GM12878 (cell line): Measurements from ENCODE around the gene SCN8A. TPM values are rescaled to one million over a fixed set of nuclear protein-coding genes. Genes with fewer than 3 reads are reported as not detected.

Source experiments
- ATAC-seq: fragments of 200-7000 bp; cut with Tn5 transposase; 3 replicates; pipeline ENCODE4 v1.9.1; 2020; ENCODE audit warnings: mild to moderate bottlenecking, moderate library complexity
- BruUV-seq: library from RNA; stranded (reverse); fragments of 400-500 nt; replicated peaks from 2 replicates; lab custom pipeline; 2021; lab: Mats Ljungman, UMichigan
- CTCF ChIA-PET: fragments of 300-600 bp; sonication (Branson Sonifier 250); formaldehyde crosslinking; extraction: SDS; loops from one replicate; lab custom pipeline; 2021; ENCODE audit warnings: inconsistent platforms; lab: Yijun Ruan, JAX
- POLR2A ChIA-PET: fragments of 350-600 bp; formaldehyde crosslinking; extraction: SDS; loops from one replicate; lab custom pipeline; 2021; ENCODE audit warnings: inconsistent platforms; lab: Charles Lee
- RAD21 ChIA-PET: fragments of 300-600 bp; sonication (Branson Sonifier 250); formaldehyde crosslinking; loops from one replicate; lab custom pipeline; 2023; ENCODE audit warnings: antibody characterized with exemption; ENCODE audit not compliant: unreplicated experiment; lab: Charles Lee
- SMC1A ChIA-PET: fragments of 300-600 bp; sonication (Branson Sonifier 250); formaldehyde crosslinking; loops from one replicate; lab custom pipeline; 2023; ENCODE audit not compliant: unreplicated experiment, uncharacterized antibody; lab: Charles Lee
- DNase-seq: peaks from one replicate; pipeline ENCODE4 v3.0.0-alpha.2; 2011; ENCODE audit warnings: low read depth, low spot score
- FAIRE-seq: peaks from 3 replicates; lab custom pipeline; 2011; peaks lifted over from hg19 to GRCh38; lab: Jason Lieb, UNC
- H2AFZ ChIP-seq: 2 replicates; pipeline ENCODE4 v1.6.0; 2011; ENCODE audit warnings: low read depth, low read length, control low read depth; ENCODE audit not compliant: control insufficient read depth
- H3K27ac ChIP-seq: 2 replicates; pipeline ENCODE4 v1.5.1; 2011; ENCODE audit warnings: control low read depth; ENCODE audit not compliant: control insufficient read depth, insufficient read depth
- H3K27me3 ChIP-seq, 2 experiments: replicated peaks in 1 of 2; 2 replicates each; pipeline versions ENCODE4 v1.6.0 to v1.6.1; 2011; ENCODE audit warnings: low read length in 1 of 2; ENCODE audit not compliant: control insufficient read depth in 2 of 2, insufficient read depth in 2 of 2
- H3K36me3 ChIP-seq, 2 experiments: 2 replicates each; pipeline ENCODE4 v1.5.1; 2011; ENCODE audit warnings: low read length in 1 of 2; ENCODE audit not compliant: control insufficient read depth in 2 of 2, insufficient read depth in 2 of 2
- H3K4me1 ChIP-seq: 2 replicates; pipeline ENCODE4 v1.6.1; 2011; ENCODE audit warnings: mild to moderate bottlenecking, low read length, moderate library complexity, mixed read lengths; ENCODE audit not compliant: control insufficient read depth, insufficient read depth
- H3K4me2 ChIP-seq: 2 replicates; pipeline ENCODE4 v1.6.0; 2011; ENCODE audit warnings: control low read depth; ENCODE audit not compliant: control insufficient read depth, insufficient read depth
- H3K4me3 ChIP-seq: fragments of 200-600 bp; sonication (generic); 2 replicates; pipeline ENCODE4 v1.5.1; 2016
- H3K79me2 ChIP-seq: 2 replicates; pipeline ENCODE4 v1.6.0; 2011; ENCODE audit warnings: low read length; ENCODE audit not compliant: control insufficient read depth, insufficient read depth
- H3K9ac ChIP-seq: 2 replicates; pipeline ENCODE4 v1.8.0; 2011; ENCODE audit warnings: low read length, control low read depth, mixed read lengths; ENCODE audit not compliant: control insufficient read depth, insufficient read depth
- H3K9me3 ChIP-seq: replicated peaks from 3 replicates; pipeline ENCODE4 v1.5.1; 2011; ENCODE audit warnings: mild to moderate bottlenecking, low read length; ENCODE audit not compliant: control insufficient read depth, insufficient read depth
- H4K20me1 ChIP-seq: 2 replicates; pipeline ENCODE4 v1.6.0; 2011; ENCODE audit not compliant: control insufficient read depth, insufficient read depth
- BACH1 ChIP-seq: fragments of 450-650 bp; IDR thresholded peaks from 2 replicates; pipeline ENCODE4 v1.6.1; 2017; ENCODE audit warnings: mild to moderate bottlenecking, borderline replicate concordance
- BRCA1 ChIP-seq: IDR thresholded peaks from 2 replicates; pipeline ENCODE4 v1.6.1; 2011; ENCODE audit warnings: low read depth, low read length, improper control_type of control experiment
- CEBPB ChIP-seq, 2 experiments: fragments of 150-350 bp in 1 of 2; IDR thresholded peaks; 2 replicates each; pipeline ENCODE4 v1.6.1; 2012 to 2014; ENCODE audit warnings: low read depth in 2 of 2, low read length in 2 of 2, borderline replicate concordance in 1 of 2, inconsistent platforms in 1 of 2
- FOXK2 ChIP-seq: fragments of 450-650 bp; IDR thresholded peaks from 2 replicates; pipeline ENCODE4 v1.6.1; 2017; ENCODE audit warnings: mild to moderate bottlenecking, moderate library complexity
- KDM1A ChIP-seq: fragments of 200-600 bp; sonication (generic); IDR thresholded peaks from 2 replicates; pipeline ENCODE4 v1.6.1; 2016; ENCODE audit warnings: borderline replicate concordance
- MTA3 ChIP-seq: IDR thresholded peaks from 2 replicates; pipeline ENCODE4 v1.6.1; 2012; ENCODE audit warnings: low read length, inconsistent platforms, borderline replicate concordance
- NFYB ChIP-seq: IDR thresholded peaks from 2 replicates; pipeline ENCODE4 v1.6.1; 2011; ENCODE audit warnings: low read depth, mild to moderate bottlenecking, low read length, improper control_type of control experiment, moderate library complexity; ENCODE audit not compliant: insufficient read depth
- POLR2AphosphoS2 ChIP-seq: IDR thresholded peaks from 2 replicates; pipeline ENCODE4 v1.6.1; 2011; ENCODE audit warnings: low read depth, mild to moderate bottlenecking, low read length, improper control_type of control experiment, moderate library complexity
- RB1 ChIP-seq: fragments of 450-650 bp; formaldehyde crosslinking; IDR thresholded peaks from 2 replicates; pipeline ENCODE4 v1.6.1; 2017; ENCODE audit warnings: mild to moderate bottlenecking, borderline replicate concordance
- SMARCA5 ChIP-seq: fragments of 450-650 bp; IDR thresholded peaks from 2 replicates; pipeline ENCODE4 v1.6.1; 2017; ENCODE audit warnings: mild to moderate bottlenecking
- SMC3 ChIP-seq: IDR thresholded peaks from 2 replicates; pipeline ENCODE4 v1.6.1; 2011; ENCODE audit warnings: low read length, improper control_type of control experiment, borderline replicate concordance
- TARDBP ChIP-seq: IDR thresholded peaks from 2 replicates; pipeline ENCODE4 v1.6.1; 2016; ENCODE audit warnings: borderline replicate concordance
- ZNF687 ChIP-seq: fragments of 450-650 bp; IDR thresholded peaks from 2 replicates; pipeline ENCODE4 v1.6.1; 2017; ENCODE audit warnings: mild to moderate bottlenecking, moderate library complexity
- ZSCAN29 ChIP-seq: fragments of 450-650 bp; IDR thresholded peaks from 2 replicates; pipeline ENCODE4 v1.6.1; 2017; ENCODE audit warnings: mild to moderate bottlenecking, moderate library complexity
- WGBS: methylation state at CpG from one replicate; pipeline ENCODE4 v1.1.6; 2016; ENCODE audit warnings: low lambda C conversion rate; ENCODE audit not compliant: insufficient replicate concordance, insufficient coverage; ENCODE audit errors: missing lambda C conversion rate; 5-methylcytosine and 5-hydroxymethylcytosine counted together
- in situ Hi-C: fragments of 300-500 bp; cut with MboI; formaldehyde crosslinking; loops from 9 replicates; pipeline ENCODE4 v1.14.3; 2018; ENCODE audit warnings: mixed read lengths
- intact Hi-C: fragments of 100-400 bp; cut with micrococcal nuclease; formaldehyde crosslinking; loops from one replicate; pipeline ENCODE4 v1.14.2; 2022; ENCODE audit not compliant: unreplicated experiment
- polyA plus RNA-seq, 11 experiments: library from polyadenylated mRNA; depleted of rRNA in 4 of 11; unstranded in 6 of 11; stranded (reverse) in 5 of 11; fragments of >200 nt; fragmentation: Nextera tagmentation in 4 of 11; fragmentation: Illumina TruSeq in 1 of 11; extraction: Ambion mirVana in 4 of 11; extraction: Trizol in 1 of 11; gene quantifications; 1 replicate in 1 of 11; 2 replicates in 10 of 11; pipeline versions ENCODE4 v1.2.1 to v1.2.3, GENCODE V29; 2011 to 2016; ENCODE audit warnings: inconsistent platforms in 2 of 11, missing spikeins in 2 of 11, low read depth in 1 of 11
- total RNA-seq, 4 experiments: library from RNA; depleted of rRNA in 3 of 4; stranded (reverse); fragments of >200 nt in 3 of 4; fragmentation: Illumina TruSeq in 1 of 4; extraction: Trizol in 1 of 4; gene quantifications; 2 replicates each; pipeline versions ENCODE4 v1.2.1 to v1.2.3, GENCODE V29; 2013 to 2021

The SCN8A gene
- total and polyA plus RNA-seq, 10 of the 15 experiments (the other 5 are each of a cell fraction or from before 2014, with no cell fraction given): 0.02 to 0.23 (median 0.06) TPM; not detected in 2

- RAD21 ChIA-PET: no interaction called here
- Histone ChIP-seq H4K20me1 (no peaks in the 10 kb centered on the region), H3K27ac (no peak overlapping the region), H3K79me2 (no peaks in the 10 kb centered on the region), H3K4me2 (no peak overlapping the region), H3K27me3 (peaks cover 0 to 3% of the 10 kb centered on the region in 2 experiments; a peak in 2 of 4 replicates), H3K4me1 (no peaks in the 10 kb centered on the region), H3K9ac (no peak overlapping the region)
- ATAC-seq: no peak
- in situ Hi-C loops: no loop called here
- SMC1A ChIA-PET: no interaction called here
- CTCF ChIA-PET: no interaction called here
- POLR2A ChIA-PET: no interaction called here
- WGBS: 50% methylated on average over 2 of the region's 2 CpGs
- no peak for FAIRE-seq
- intact Hi-C loops: no loop called here
- TF ChIP-seq FOXK2 (no peak), POLR2AphosphoS2 (no peak), TARDBP (no peak)
- TF ChIP-seq, all 136 proteins: peak for 0
- Histone ChIP-seq H2AFZ (no peak overlapping the region), H3K4me3 (no peak overlapping the region), H3K36me3 (no peaks in the 10 kb centered on the region), H3K9me3 (no peaks in the 10 kb centered on the region)
- DNase-seq: no peak
- no TSS peak for BruUV-seq
Measured at GRCh38 chr12:51773145-51773869, 182.3 kb downstream of the SCN8A start.

- FAIRE-seq (no peak), ATAC-seq (no peak)
- TF ChIP-seq RB1: no peak
- no peak for TF ChIP-seq BRCA1
- TF ChIP-seq NFYB: no peak
- TF ChIP-seq MTA3: no peak
- TF ChIP-seq BACH1: no peak
- no peak for TF ChIP-seq CEBPB (IDR thresholded peaks at IDR 0.05; ENCODE audit: borderline replicate concordance in 1 of 2, low read depth in 2 of 2, low read length in 2 of 2)
- TF ChIP-seq ZSCAN29: no peak
- no peak for TF ChIP-seq SMC3
- TF ChIP-seq ZNF687: no peak
- no peak for TF ChIP-seq KDM1A
- TF ChIP-seq SMARCA5: no peak
Measured at GRCh38 chr12:51774933-51775332, 183.9 kb downstream of the SCN8A start.

More at GRCh38 chr12:51774933-51775332, 183.9 kb downstream of the SCN8A start:
- Histone ChIP-seq H3K27me3 (peaks cover 0 to 3% of the 10 kb centered on the region in 2 experiments; a peak in 2 of 4 replicates), H3K27ac (no peak overlapping the region), H3K79me2 (no peaks in the 10 kb centered on the region), H3K9me3 (no peaks in the 10 kb centered on the region), H3K9ac (no peak overlapping the region), H3K4me2 (no peak overlapping the region), H3K36me3 (no peaks in the 10 kb centered on the region), H3K4me1 (no peaks in the 10 kb centered on the region), H2AFZ (no peak overlapping the region), H3K4me3 (no peak overlapping the region), H4K20me1 (no peaks in the 10 kb centered on the region)
- CTCF ChIA-PET: no interaction called here
- POLR2A ChIA-PET: no interaction called here
- 0% methylated on average over 2 of the region's 2 CpGs for WGBS
- no peak for DNase-seq
- SMC1A ChIA-PET: no interaction called here
- BruUV-seq: no TSS peak
- intact Hi-C loops (no loop called here), in situ Hi-C loops (no loop called here)
- RAD21 ChIA-PET: no interaction called here
